A673 (cell line): ENCODE measurements around the gene PREX1. TPM values are rescaled to one million over a fixed set of nuclear protein-coding genes. Genes with fewer than 3 reads are reported as not detected.
A peak's percentile ranks its signal among the peaks of the same experiment; 100 is the strongest.

Experiments used
- BruUV-seq: library from RNA; stranded (reverse); fragments of 400-500 nt; replicated peaks from 2 replicates; lab custom pipeline; 2021; lab: Mats Ljungman, UMichigan
- CTCF ChIA-PET: fragments of 300-600 bp; sonication (Branson Sonifier 250); formaldehyde crosslinking; loops from one replicate; lab custom pipeline; 2022; ENCODE audit warnings: antibody characterized with exemption; lab: Charles Lee
- POLR2A ChIA-PET: fragments of 300-600 bp; sonication (Branson Sonifier 250); formaldehyde crosslinking; loops from one replicate; lab custom pipeline; 2022; ENCODE audit warnings: antibody characterized with exemption; ENCODE audit not compliant: low non-redundant PET; lab: Charles Lee
- DNase-seq: peaks from one replicate; pipeline ENCODE4 v3.0.0-alpha.2; 2015; ENCODE audit warnings: low spot score
- H3K27ac ChIP-seq: fragments of 200-600 bp; sonication (generic); 2 replicates; pipeline ENCODE4 v1.5.1; 2016; ENCODE audit warnings: mixed run types, low read depth, mild to moderate bottlenecking, mixed read lengths, antibody characterized with exemption, low read length; ENCODE audit not compliant: poor library complexity, severe bottlenecking
- H3K27me3 ChIP-seq: fragments of 200-600 bp; sonication (generic); replicated peaks from 2 replicates; pipeline ENCODE4 v1.6.1; 2017; ENCODE audit warnings: mixed run types, low read depth, mild to moderate bottlenecking, mixed read lengths, antibody characterized with exemption, low read length; ENCODE audit not compliant: insufficient read depth, poor library complexity
- H3K36me3 ChIP-seq: fragments of 200-600 bp; sonication (generic); 2 replicates; pipeline ENCODE4 v1.6.1; 2016; ENCODE audit warnings: mixed run types, mild to moderate bottlenecking, mixed read lengths, antibody characterized with exemption, low read length; ENCODE audit not compliant: insufficient read depth, poor library complexity, severe bottlenecking
- H3K4me1 ChIP-seq: fragments of 200-600 bp; sonication (generic); 2 replicates; pipeline ENCODE4 v1.6.1; 2017; ENCODE audit warnings: mixed run types, mild to moderate bottlenecking, mixed read lengths, antibody characterized with exemption, low read length; ENCODE audit not compliant: insufficient read depth, poor library complexity, severe bottlenecking
- H3K4me3 ChIP-seq: fragments of 200-600 bp; sonication (generic); 2 replicates; pipeline ENCODE4 v1.5.1; 2016; ENCODE audit warnings: low read depth, mixed run types, mild to moderate bottlenecking, mixed read lengths, low read length; ENCODE audit not compliant: poor library complexity, severe bottlenecking
- H3K9me3 ChIP-seq: fragments of 200-600 bp; sonication (generic); 2 replicates; pipeline ENCODE4 v1.6.1; 2016; ENCODE audit warnings: mixed run types, low read depth, mild to moderate bottlenecking, mixed read lengths, antibody characterized with exemption, low read length; ENCODE audit not compliant: poor library complexity, severe bottlenecking
- EZH2 ChIP-seq: fragments of 200-600 bp; sonication (generic); IDR thresholded peaks from 2 replicates; pipeline ENCODE4 v1.6.1; 2017; ENCODE audit warnings: borderline replicate concordance, low read depth, mild to moderate bottlenecking, mixed read lengths, antibody characterized with exemption, low read length; ENCODE audit not compliant: poor library complexity, severe bottlenecking
- intact Hi-C: fragments of 100-400 bp; cut with micrococcal nuclease; formaldehyde crosslinking; loops from one replicate; pipeline ENCODE4 v1.10.0; 2022; ENCODE audit not compliant: unreplicated experiment
- total RNA-seq: library from RNA; stranded (reverse); gene quantifications from 2 replicates; pipeline ENCODE4 v1.2.3, GENCODE V29; 2021
- TF ChIP-seq, protein P1 (sequence below): fragments of 300-800, 200-600 bp; sonication (generic); conservative IDR thresholded peaks from 2 replicates; pipeline ENCODE4 v1.5.1; 2017; ENCODE audit warnings: low read depth, mild to moderate bottlenecking, antibody characterized with exemption, low read length, moderate library complexity, mixed read lengths

Gene PREX1
- total RNA-seq, 1 experiment from 2014 or later: 145 TPM

DNA sequence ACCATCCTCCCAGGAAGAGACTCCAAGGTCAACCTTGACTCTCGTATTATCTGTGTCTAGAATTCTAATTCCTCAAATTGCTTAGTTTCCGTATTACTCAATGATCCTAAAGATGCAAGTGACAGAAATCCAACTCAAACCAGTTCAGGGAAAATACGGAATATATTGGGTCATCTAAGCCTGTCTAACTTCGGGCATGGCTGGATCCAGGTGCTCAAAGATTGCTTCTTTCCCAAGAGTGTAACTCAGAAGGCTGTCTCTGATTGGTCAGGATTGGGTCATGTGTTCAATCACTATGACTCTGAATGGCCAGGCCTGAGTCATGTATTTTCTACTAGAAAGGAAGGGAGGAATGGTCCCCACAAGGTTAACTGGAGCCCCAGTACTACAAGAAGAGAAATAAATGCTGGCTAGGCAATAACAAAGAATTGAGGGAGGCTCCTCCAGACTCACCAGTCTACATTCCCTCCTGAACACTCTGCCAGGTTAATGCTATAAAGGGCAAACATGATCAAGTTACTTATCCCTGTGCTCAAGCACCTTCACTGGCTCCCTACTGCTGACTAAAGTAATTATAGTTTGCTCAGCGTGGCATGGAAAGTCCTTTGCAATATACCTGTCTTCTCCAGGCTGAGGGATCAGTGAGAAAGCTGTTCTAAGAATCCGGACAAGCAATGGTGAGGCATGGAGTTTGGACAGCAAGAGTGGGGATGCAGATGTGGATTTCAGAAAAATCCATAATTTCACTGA is 15.4 kb upstream of the PREX1 start:
- Histone ChIP-seq H3K27ac (no peak overlapping the region), H3K9me3 (no peaks in the 10 kb centered on the region), H3K36me3 (no peaks in the 10 kb centered on the region), H3K4me1 (peaks cover 45% of the 10 kb centered on the region), H3K4me3 (no peak overlapping the region), H3K27me3 (no peaks in the 10 kb centered on the region)
- DNase-seq: no peak
- no TSS peak for BruUV-seq
- ChIA-PET POLR2A (no interaction called here), CTCF (no interaction called here)
- intact Hi-C loops: no loop called here
- TF ChIP-seq, protein P1, sequence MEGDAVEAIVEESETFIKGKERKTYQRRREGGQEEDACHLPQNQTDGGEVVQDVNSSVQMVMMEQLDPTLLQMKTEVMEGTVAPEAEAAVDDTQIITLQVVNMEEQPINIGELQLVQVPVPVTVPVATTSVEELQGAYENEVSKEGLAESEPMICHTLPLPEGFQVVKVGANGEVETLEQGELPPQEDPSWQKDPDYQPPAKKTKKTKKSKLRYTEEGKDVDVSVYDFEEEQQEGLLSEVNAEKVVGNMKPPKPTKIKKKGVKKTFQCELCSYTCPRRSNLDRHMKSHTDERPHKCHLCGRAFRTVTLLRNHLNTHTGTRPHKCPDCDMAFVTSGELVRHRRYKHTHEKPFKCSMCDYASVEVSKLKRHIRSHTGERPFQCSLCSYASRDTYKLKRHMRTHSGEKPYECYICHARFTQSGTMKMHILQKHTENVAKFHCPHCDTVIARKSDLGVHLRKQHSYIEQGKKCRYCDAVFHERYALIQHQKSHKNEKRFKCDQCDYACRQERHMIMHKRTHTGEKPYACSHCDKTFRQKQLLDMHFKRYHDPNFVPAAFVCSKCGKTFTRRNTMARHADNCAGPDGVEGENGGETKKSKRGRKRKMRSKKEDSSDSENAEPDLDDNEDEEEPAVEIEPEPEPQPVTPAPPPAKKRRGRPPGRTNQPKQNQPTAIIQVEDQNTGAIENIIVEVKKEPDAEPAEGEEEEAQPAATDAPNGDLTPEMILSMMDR: no peak
- no peak for TF ChIP-seq EZH2

- no peaks in the 10 kb centered on the region for H3K27me3 ChIP-seq
- H3K27ac ChIP-seq: no peak overlapping the region
- no peaks in the 10 kb centered on the region for H3K36me3 ChIP-seq
- H3K9me3 ChIP-seq: no peaks in the 10 kb centered on the region
- ChIA-PET CTCF (interaction anchor here (0.6 kb wide), 2 partner anchors 15 to 934 kb away, joined by 3 read pairs; no protein-coding TSS in a partner anchor), POLR2A (no interaction called here)
- no peak for TF ChIP-seq EZH2
- TF ChIP-seq, protein P1: no peak
- H3K4me1 ChIP-seq: peaks cover 45% of the 10 kb centered on the region
- no peak overlapping the region for H3K4me3 ChIP-seq
- DNase-seq: peak; percentile 64
- no TSS peak for BruUV-seq
- intact Hi-C loops: no loop called here
Measured at GRCh38 chr20:48841875-48842529, 14.2 kb upstream of the PREX1 start.

DNA sequence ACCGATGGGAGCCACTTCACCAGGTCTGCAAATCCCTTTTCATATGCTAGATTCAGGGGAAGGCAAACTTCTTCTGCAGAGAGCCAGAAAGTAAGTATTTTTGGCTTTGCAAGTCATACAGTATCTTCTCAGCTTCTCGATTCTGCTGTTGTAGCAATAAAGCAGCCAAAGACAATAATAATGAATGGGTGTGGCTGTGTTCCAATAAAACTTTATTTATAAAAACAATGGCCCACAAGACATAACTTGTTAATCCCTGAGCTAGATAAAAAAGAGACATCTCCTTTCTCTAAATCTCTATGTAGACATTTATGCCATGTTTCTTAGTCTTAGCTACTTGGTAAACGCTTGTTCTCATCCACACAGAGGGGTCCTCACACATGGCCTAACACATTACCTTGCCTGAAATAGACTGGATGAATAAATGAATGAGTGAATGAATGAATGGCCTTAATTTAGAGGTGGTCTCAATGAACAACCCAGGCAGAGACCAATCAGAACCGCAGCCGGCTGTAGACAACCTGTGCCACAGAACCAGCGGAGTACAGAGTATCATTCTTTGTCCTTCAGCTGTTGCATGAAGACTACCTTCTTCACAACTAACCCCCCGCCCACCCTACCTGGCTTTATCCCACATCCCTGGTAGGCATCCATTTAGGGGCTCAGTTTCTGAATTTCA is 13.5 kb upstream of the PREX1 start:
- TF ChIP-seq, protein P1: no peak
- TF ChIP-seq EZH2: no peak
- no TSS peak for BruUV-seq
- Histone ChIP-seq H3K36me3 (no peaks in the 10 kb centered on the region), H3K4me3 (no peak overlapping the region), H3K9me3 (no peaks in the 10 kb centered on the region), H3K4me1 (peaks cover 39% of the 10 kb centered on the region), H3K27ac (no peak overlapping the region), H3K27me3 (no peaks in the 10 kb centered on the region)
- POLR2A ChIA-PET: no interaction called here
- CTCF ChIA-PET: no interaction called here
- intact Hi-C loops: no loop called here
- no peak for DNase-seq
